ENCODE data around the gene HOXD12.

DNA sequence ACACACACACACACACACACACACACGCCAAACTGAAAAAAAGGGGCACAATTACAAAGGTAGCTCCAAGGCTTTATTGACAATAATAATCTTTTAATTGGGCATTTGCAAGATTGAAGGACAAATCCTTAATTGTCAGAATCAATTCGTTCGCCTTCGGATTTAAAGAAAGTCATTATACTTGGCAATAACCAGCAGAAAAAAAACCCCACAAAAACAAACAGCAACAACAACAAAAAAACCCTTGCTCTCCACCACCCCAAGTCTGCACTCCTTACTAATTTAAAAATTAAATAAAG is 28.1 kb downstream of the HOXD12 start:
- TF ChIP-seq POLR2A (IDR thresholded peaks at IDR 0.05): no peak
- TF ChIP-seq, protein P1, sequence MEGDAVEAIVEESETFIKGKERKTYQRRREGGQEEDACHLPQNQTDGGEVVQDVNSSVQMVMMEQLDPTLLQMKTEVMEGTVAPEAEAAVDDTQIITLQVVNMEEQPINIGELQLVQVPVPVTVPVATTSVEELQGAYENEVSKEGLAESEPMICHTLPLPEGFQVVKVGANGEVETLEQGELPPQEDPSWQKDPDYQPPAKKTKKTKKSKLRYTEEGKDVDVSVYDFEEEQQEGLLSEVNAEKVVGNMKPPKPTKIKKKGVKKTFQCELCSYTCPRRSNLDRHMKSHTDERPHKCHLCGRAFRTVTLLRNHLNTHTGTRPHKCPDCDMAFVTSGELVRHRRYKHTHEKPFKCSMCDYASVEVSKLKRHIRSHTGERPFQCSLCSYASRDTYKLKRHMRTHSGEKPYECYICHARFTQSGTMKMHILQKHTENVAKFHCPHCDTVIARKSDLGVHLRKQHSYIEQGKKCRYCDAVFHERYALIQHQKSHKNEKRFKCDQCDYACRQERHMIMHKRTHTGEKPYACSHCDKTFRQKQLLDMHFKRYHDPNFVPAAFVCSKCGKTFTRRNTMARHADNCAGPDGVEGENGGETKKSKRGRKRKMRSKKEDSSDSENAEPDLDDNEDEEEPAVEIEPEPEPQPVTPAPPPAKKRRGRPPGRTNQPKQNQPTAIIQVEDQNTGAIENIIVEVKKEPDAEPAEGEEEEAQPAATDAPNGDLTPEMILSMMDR (IDR thresholded peaks at IDR 0.05): no peak

Measured in transverse colon (tissue), 3 donors.